CD4-positive, alpha-beta T cell treated with Interleukin-6 at 100 ng/mL for 8 hours (primary cell): ENCODE data around the gene PFKFB3.
"Not testable (repeated sequence)": the region's sequence is repeated elsewhere in the genome, so short reads cannot be mapped to it uniquely, and the experiment has no call there.

Experiments used
- DNase-seq: peaks from one replicate; pipeline ENCODE4 v3.0.0-alpha.2; 2020; ENCODE audit warnings: mixed read lengths, low spot score

Gene PFKFB3

GRCh38 chr10:6178581-6178980 lies 24.2 kb upstream of the PFKFB3 start:
- no peak for DNase-seq

GRCh38 chr10:6179078-6179477 lies 23.7 kb upstream of the PFKFB3 start:
- no peak for DNase-seq

- no peak for DNase-seq
These were observed 22.1 kb upstream of the PFKFB3 start for GRCh38 chr10:6180480-6181110.

- DNase-seq, result no peak
These were observed 21.5 kb upstream of the PFKFB3 start for GRCh38 chr10:6181249-6181648.

- no peak for DNase-seq
These were observed 20.2 kb upstream of the PFKFB3 start for GRCh38 chr10:6182454-6183098.

- DNase-seq, result no peak
These were observed 17.6 kb upstream of the PFKFB3 start for GRCh38 chr10:6185039-6185716.

- DNase-seq, result no peak
These were observed 15.9 kb upstream of the PFKFB3 start for GRCh38 chr10:6186894-6187256.

GRCh38 chr10:6187278-6187677 lies 15.5 kb upstream of the PFKFB3 start:
- no peak for DNase-seq

- not testable (repeated sequence) for DNase-seq
These were observed 12.7 kb upstream of the PFKFB3 start for GRCh38 chr10:6190033-6190432.

- DNase-seq, result no peak
These were observed 11.6 kb upstream of the PFKFB3 start for GRCh38 chr10:6191147-6191546.

GRCh38 chr10:6191569-6191968 lies 11.2 kb upstream of the PFKFB3 start:
- DNase-seq, result no peak

GRCh38 chr10:6193342-6193741 lies 9.4 kb upstream of the PFKFB3 start:
- not testable (repeated sequence) for DNase-seq

- DNase-seq, result no peak
These were observed 8.4 kb upstream of the PFKFB3 start for GRCh38 chr10:6194311-6194710.

GRCh38 chr10:6195376-6195775 lies 7.4 kb upstream of the PFKFB3 start:
- DNase-seq, result no peak

GRCh38 chr10:6195846-6196245 lies 6.9 kb upstream of the PFKFB3 start:
- DNase-seq, result no peak

GRCh38 chr10:6196524-6196923 lies 6.2 kb upstream of the PFKFB3 start:
- DNase-seq, result not testable (repeated sequence)

- no peak for DNase-seq
These were observed 5.4 kb upstream of the PFKFB3 start for GRCh38 chr10:6197321-6197720.

GRCh38 chr10:6198171-6198570 lies 4.6 kb upstream of the PFKFB3 start:
- no peak for DNase-seq

- DNase-seq, result no peak
These were observed 3.5 kb upstream of the PFKFB3 start for GRCh38 chr10:6199131-6199733.

GRCh38 chr10:6200440-6200733 lies 2.3 kb upstream of the PFKFB3 start:
- DNase-seq, result no peak

GRCh38 chr10:6200734-6201515 lies 1.8 kb upstream of the PFKFB3 start:
- DNase-seq, result no peak

- DNase-seq, result peak; percentile 83
These were observed 1.2 kb upstream of the PFKFB3 start for GRCh38 chr10:6201516-6201975.
